Neuron (in vitro differentiated cells): ENCODE data around the gene PIEZO1.

Source experiments
- H2AFZ ChIP-seq: one replicate; pipeline ENCODE4 v1.6.1; 2013; ENCODE audit warnings: low read depth, mild to moderate bottlenecking, inconsistent platforms, low read length, moderate library complexity
- H3K27me3 ChIP-seq: one replicate; pipeline ENCODE4 v1.6.1; 2013; ENCODE audit warnings: low read length; ENCODE audit not compliant: insufficient read depth
- H3K36me3 ChIP-seq: one replicate; pipeline ENCODE4 v1.6.1; 2013; ENCODE audit warnings: low read length; ENCODE audit not compliant: insufficient read depth
- H3K4me1 ChIP-seq: one replicate; pipeline ENCODE4 v1.6.1; 2013; ENCODE audit warnings: low read length; ENCODE audit not compliant: insufficient read depth
- H3K4me3 ChIP-seq: 2 replicates; pipeline ENCODE4 v1.5.1; 2013; ENCODE audit warnings: mild to moderate bottlenecking, low read length, moderate library complexity
- H3K9me3 ChIP-seq: one replicate; pipeline ENCODE4 v1.6.1; 2013; ENCODE audit warnings: low read length

Gene PIEZO1

DNA sequence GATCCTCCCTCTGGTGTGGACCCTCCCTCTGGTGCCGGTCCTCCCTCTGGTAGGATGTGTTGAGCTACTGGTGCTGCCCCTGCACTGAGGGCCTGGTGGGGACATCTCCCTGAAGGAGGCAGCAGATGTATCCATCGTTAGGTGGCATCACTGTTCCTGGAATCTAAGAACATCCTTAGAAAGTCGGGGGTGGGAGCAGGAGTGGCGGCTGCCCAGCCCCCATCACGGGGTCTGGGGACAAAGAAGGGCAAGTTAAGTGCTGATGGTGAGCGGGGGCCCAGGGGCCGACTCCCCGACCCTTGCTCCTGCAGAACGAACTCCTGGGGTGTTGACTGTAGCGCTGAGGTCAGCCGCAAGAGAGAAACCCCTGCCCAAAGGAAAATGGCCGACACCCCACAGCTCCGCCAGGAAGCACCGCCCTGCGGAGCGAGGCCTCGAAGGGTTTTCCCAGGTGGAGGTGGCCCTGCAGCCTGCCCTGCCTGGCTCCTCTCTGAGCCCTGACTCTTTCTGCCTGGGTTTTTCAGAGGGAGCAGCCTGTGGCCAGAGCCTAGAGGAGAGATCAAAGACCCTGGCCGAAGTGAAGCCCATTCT lies 73.2 kb downstream of the PIEZO1 start:
- Histone ChIP-seq H3K36me3 (peaks cover 23% of the 10 kb centered on the region), H3K27me3 (no peaks in the 10 kb centered on the region), H3K9me3 (no peaks in the 10 kb centered on the region), H3K4me1 (peaks cover 7% of the 10 kb centered on the region), H3K4me3 (no peak overlapping the region), H2AFZ (no peak overlapping the region)

DNA sequence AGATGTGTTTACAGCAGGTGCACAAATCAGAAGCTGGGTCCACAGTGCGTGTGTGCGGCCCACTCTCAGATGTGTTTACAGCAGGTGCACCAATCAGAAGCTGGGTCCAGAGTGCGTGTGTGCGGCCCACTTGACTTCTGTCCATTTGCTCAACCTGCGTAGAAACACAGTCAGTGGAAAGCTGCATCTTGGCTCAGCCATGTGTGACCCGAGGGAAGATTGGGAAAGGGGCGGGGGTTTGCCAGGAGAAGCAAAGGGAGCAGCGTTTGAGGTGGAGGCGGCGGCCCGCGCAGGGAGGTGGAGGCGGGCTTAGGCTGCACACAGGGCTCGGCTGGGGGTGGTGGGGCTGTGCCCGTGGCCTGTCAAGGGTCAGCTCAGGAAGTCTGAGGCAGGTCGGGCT lies 74.5 kb downstream of the PIEZO1 start:
- no peaks in the 10 kb centered on the region for H3K27me3 ChIP-seq
- H2AFZ ChIP-seq: no peak overlapping the region
- H3K9me3 ChIP-seq: no peaks in the 10 kb centered on the region
- H3K36me3 ChIP-seq: peaks cover 11% of the 10 kb centered on the region
- no peak overlapping the region for H3K4me3 ChIP-seq
- H3K4me1 ChIP-seq: peaks cover 13% of the 10 kb centered on the region

DNA sequence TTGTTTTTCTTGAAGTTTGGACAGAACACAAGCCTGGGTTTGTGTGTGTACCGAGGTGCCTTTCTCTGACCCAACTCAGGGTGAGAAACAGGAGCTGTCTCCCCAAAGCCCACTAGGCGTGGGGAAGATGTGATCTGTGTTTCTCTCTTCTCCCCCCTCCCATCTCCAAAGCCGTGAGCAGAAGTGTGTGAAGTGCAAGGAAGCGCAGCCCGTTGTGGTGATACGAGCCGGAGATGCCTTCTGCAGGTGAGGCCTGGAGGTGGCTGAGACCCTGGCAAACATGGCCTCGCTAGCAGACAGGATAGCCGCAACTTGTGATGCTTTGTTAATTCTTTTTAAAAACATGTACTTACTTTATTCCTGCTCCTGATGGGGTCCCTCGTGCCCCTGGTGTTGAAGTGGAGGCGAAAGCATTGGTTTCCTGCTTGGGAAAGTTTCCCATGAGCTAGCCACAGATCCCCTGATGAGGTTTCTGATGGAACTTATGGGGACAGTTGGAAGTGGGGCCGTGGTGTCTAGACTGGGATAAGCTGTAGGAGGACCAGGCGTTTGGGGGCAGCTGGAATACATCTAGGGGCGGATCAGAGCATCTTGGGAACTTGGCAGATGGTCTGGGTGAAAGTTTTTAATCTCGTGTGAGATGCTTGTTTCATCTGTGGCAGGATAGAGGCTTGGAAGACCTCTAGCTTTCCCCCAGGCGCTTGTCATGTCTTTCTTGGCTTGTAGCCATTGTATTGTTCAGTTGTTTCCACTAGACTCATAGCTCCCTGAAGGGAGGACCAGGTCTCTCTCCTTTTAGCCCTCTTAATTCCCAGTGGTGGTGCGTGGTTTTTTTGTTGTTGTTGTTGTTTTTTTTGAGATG lies 77.8 kb downstream of the PIEZO1 start:
- Histone ChIP-seq H3K9me3 (no peaks in the 10 kb centered on the region), H2AFZ (peak overlapping the region; percentile 80), H3K36me3 (no peaks in the 10 kb centered on the region), H3K27me3 (no peaks in the 10 kb centered on the region), H3K4me3 (peak overlapping the region; percentile 93), H3K4me1 (peaks cover 21% of the 10 kb centered on the region)

DNA sequence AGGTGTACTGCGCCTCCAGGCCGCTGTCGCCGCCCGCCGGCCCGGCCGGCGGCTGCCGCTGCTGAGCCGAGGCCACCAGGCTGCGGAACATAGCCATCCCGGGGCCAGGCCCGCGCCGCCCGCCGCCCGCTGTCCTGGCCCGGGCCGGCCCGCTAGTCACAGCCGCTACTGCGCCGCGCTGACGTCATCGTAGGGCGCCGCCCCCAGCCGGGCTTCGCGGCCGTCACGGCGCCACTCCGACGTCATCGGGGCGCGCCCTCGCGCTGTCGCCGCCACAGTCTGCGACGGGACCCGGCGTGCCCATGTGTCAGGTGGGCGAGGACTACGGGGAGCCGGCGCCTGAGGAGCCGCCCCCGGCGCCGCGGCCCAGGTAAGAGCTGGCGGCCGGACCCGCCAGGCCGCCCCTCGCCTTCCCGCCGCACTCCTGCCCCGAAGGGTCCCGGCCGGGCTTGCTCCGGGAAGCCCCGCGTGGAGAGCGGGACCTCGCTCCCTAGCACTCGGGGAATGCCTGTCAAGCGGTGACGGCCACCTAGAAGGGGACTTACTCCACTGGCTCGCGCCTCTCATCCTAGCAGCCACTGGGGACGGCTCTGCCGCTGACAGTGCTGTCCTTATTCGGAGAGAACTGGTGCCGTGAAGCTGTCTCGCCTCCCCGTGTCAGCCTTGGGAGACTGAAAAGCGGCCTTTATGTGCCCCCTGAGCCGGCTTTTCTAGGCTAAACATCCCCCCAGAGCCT lies 78.6 kb downstream of the PIEZO1 start, which contains the start of the genes CTU2 and RNF166:
Gene CTU2, plus strand, starts transcription at position 275 of the 736 bp plus-strand sequence. Its CDS starts 28 bp downstream, at position 303.
Gene RNF166, minus strand, starts transcription at position 180 of the 736 bp plus-strand sequence. Its CDS starts 83 bp downstream, at position 97.
- H3K4me3 ChIP-seq: peak within 1 kb of the TSS; percentile 93
- peaks cover 21% of the 10 kb centered on the region for H3K4me1 ChIP-seq
- no peaks in the 10 kb centered on the region for H3K36me3 ChIP-seq
- no peaks in the 10 kb centered on the region for H3K9me3 ChIP-seq
- H3K27me3 ChIP-seq: no peaks in the 10 kb centered on the region
- peak within 1 kb of the TSS; percentile 80 for H2AFZ ChIP-seq

DNA sequence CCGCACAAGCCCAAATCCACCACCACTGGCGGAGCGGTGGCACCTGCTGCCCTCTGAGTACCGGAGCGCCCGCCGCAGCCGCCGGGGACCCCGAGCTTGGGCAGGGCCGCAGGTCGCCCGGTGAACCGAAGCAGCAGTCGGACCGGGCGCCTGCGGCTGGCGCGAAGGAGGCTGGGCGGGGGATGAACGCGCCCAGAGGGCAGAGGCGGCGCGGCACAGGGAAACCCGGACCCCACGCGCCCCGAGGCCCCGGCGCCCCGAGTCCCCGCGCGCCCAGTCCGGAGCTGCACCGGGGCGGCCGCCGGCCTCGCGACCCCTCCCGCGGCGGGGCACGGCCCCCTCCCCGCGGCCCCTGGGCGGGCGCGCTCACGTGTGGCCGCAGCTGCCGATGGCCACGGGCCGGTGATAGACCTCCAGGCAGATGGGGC lies 79.2 kb downstream of the PIEZO1 start:
- peak overlapping the region; percentile 93 for H3K4me3 ChIP-seq
- peak overlapping the region; percentile 80 for H2AFZ ChIP-seq
- no peaks in the 10 kb centered on the region for H3K9me3 ChIP-seq
- peaks cover 21% of the 10 kb centered on the region for H3K4me1 ChIP-seq
- H3K27me3 ChIP-seq: no peaks in the 10 kb centered on the region
- no peaks in the 10 kb centered on the region for H3K36me3 ChIP-seq

DNA sequence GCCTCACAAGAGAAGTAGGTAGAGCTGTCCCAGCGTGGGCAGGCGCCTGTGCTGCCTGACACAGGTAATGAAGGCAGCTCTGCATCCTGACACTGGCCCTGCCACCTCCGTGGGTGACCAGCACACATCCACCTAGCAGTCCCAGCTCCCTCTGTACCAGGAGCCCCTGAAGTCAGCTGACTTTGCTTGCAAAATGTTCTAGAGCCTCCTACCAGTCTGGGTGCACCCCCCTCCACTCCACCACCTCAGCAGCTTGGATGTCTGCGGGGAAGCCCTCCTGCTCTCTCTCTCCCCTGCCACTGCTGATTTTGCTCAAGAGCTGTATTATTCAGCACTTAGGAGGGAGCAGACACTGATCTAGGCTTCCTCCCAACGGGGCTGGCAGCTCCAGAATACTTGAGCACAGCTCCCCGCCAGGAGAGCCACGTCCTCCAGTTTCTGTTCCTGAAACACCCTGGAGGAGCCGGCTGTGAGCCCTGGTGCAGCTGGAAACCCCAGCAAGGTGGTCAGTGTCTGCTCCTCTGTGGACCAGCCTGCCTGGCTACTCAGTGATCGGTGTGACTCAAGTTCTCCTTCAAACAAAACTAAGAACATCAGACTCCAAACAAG lies 79.8 kb downstream of the PIEZO1 start:
- Histone ChIP-seq H3K27me3 (no peaks in the 10 kb centered on the region), H3K36me3 (no peaks in the 10 kb centered on the region), H3K4me3 (peak overlapping the region; percentile 93), H3K4me1 (peaks cover 21% of the 10 kb centered on the region), H3K9me3 (no peaks in the 10 kb centered on the region), H2AFZ (no peak overlapping the region)

DNA sequence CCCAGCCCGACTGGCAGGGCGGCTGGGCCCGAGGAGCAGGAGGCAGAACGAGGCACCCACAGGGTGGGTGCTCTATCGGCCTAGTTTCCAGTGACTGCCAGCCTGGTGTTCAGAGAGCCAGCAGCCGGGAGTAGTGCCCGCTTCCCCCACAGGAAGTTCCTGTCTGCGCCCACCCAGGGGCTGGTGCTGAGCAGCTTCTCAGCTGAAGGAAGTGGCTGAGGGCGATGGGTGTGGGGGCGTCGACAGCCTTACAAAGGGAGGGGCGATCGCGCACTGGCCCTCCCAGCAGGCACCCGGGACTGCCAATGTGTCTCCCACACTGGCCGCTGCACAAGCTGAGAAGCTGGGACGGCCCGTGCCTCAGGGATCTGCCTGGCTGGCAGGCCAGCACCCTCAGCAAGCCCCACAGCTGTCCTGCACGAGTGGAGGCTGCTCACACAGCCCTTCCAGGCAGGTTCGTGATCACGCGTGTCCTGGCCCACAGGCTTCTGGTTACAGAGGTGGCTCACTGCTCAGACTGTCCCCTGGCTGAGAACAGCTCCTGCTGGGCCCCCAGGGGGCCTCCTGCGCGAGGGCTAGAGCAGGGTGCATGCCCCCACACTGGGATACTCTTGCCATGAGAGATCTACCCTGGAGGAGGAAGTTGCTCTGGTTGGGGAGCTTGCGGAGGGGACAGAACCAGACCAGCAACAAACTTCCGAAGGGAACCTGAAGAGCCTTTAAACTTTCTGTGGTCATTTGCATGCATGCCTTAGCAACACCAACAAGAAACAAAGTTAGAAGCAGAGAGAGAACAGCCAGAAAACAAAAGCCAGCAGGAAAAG lies 81.3 kb downstream of the PIEZO1 start:
- Histone ChIP-seq H2AFZ (no peak overlapping the region), H3K4me3 (no peak overlapping the region), H3K36me3 (peaks cover 1% of the 10 kb centered on the region), H3K9me3 (no peaks in the 10 kb centered on the region), H3K4me1 (peaks cover 21% of the 10 kb centered on the region), H3K27me3 (no peaks in the 10 kb centered on the region)

DNA sequence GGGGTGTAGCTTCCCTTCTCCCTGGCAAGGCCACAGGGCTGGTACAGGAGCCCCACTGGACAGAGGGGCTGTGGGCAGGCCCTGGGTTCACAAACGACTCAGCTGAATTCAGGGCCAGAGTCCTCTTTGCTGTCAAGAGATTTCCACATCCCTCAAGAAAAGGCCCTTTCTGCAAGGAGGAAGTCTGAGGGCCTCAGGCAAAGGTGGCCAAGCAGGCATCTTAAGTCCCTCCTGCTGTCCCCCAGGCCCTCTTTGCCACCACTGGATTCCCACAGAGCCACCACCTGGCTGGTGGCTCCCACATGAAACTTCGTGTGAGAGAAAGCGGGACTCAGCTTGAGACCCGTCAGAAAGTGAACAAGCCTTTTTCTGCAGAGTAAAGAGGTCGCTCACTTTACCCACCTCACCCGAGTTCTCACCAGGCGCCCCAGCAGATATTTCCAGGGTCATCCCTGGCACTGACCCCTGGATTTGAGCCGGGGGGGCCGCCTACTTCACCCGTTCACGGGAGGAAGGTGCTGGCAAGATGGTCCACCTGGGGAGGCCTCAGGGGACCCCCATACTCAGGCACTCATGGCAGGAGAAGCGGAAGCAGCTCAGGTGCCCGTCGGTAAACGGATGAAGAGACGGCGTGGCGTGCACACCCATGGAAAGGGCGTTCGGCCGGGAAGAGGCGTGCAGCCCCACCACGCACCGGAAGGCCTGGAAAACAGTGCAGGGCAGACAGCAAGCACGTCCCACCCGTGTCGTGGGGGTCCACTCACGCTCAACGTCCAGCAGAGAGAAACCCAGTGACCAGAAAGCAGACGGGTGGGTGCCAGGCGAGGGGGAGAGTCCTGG lies 82.4 kb downstream of the PIEZO1 start:
- H3K36me3 ChIP-seq: peaks cover 12% of the 10 kb centered on the region
- no peaks in the 10 kb centered on the region for H3K27me3 ChIP-seq
- H3K9me3 ChIP-seq: no peaks in the 10 kb centered on the region
- H3K4me1 ChIP-seq: peaks cover 21% of the 10 kb centered on the region
- no peak overlapping the region for H3K4me3 ChIP-seq
- no peak overlapping the region for H2AFZ ChIP-seq

DNA sequence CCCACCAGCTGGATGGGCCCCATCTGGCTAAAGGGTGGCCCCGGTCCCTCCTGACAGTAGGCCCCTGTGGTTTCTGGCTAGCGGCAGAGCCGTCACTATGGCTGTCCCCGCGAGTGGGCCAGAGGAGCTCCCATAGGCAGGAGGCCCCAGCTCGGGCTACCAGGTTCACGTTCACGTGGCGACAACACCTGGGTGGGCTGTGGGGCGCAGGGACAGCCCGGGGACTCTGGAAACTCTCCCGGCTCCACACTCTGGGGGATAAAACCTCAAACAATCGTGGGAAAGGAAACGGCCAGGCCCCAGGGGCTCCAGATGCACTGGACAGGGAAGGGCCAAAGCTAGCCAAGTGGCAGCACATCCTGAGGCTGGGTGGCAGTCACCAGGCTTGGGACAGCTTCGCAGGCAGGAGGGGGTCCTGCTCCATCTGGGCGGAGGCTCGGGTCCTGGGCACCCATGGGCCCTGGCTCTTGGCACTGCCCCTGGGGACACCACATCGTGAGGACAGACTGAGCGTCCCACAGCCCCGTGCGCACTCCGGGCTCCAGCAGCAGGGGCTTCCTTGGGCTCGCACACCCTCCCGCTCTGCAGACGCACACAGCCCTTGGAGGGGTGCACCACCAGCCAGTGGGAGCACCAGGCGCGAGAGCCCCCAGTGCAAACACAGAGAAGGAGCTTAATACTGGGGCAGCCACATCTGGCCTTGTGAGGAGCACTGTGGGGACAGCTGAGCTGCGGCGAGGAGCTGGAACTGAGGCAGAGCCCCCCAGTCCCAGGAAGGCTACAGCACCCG lies 83.2 kb downstream of the PIEZO1 start:
- Histone ChIP-seq H3K27me3 (no peaks in the 10 kb centered on the region), H3K4me3 (no peak overlapping the region), H2AFZ (no peak overlapping the region), H3K36me3 (peaks cover 16% of the 10 kb centered on the region), H3K4me1 (peaks cover 13% of the 10 kb centered on the region), H3K9me3 (no peaks in the 10 kb centered on the region)

DNA sequence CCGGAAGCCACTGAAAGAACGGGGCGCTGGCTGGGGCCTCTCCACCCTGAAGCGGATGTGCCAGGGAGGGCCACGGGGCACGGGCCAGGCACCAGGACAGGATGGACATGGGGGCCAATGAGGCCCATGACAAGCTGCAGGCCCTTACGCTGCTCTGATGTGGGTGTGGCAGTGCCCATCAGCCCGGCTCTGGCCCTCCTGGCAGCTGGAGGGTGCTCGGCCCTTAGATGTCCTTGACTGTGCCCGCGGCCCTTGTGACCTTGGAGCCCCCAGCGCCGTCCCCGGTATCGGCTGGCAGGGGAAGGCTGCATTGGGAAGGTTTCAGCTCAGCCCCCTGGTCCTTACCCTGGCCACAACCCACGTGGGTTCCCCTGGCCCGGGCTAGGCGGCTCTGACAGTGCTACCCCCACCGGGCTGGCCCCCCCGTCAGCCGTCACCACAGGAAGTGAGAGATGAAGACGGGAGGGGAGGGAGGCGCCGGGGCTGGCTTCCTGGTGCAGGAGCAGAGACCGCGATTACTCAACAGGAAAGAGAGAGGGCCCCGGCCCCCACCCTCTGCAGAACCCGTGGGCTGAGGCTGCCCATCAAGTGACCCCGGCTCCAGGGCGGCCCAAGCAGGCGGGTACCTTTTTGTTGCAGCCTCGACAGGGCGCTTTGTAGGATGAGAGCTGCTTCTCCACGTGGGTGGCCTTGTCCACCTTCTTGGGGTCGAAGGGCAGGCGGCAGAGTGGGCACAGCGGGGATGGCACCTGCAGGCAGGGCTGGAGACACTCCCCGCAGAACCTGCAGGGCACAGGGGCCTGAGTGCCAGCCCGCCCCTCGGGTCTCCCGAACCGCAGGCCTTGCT lies 84.2 kb downstream of the PIEZO1 start:
- H3K4me1 ChIP-seq: peaks cover 10% of the 10 kb centered on the region
- no peaks in the 10 kb centered on the region for H3K27me3 ChIP-seq
- H3K36me3 ChIP-seq: peaks cover 16% of the 10 kb centered on the region
- H2AFZ ChIP-seq: no peak overlapping the region
- H3K4me3 ChIP-seq: no peak overlapping the region
- no peaks in the 10 kb centered on the region for H3K9me3 ChIP-seq
